Retinal pigment epithelial cell (primary cell): ENCODE data around the gene HOXA5.

Source experiments
- DNase-seq: peaks from one replicate; pipeline ENCODE4 v3.0.0-alpha.2; 2010; ENCODE audit warnings: low read depth
- H3K4me3 ChIP-seq: 2 replicates; pipeline ENCODE4 v1.5.1; 2011; ENCODE audit warnings: mild to moderate bottlenecking, low read length, control low read depth, moderate library complexity
- CTCF ChIP-seq: conservative IDR thresholded peaks from 2 replicates; pipeline ENCODE4 v1.5.1; 2011; ENCODE audit warnings: low read depth, low read length, control low read depth, inconsistent platforms

The HOXA5 gene

GRCh38 chr7:27119412-27119911 is 24.0 kb downstream of the HOXA5 start:
- no peak overlapping the region for H3K4me3 ChIP-seq
- DNase-seq = no peak
- no peak for TF ChIP-seq CTCF

- no peak for DNase-seq
- no peak overlapping the region for H3K4me3 ChIP-seq
- no peak for TF ChIP-seq CTCF
Measured at GRCh38 chr7:27118580-27118979, 24.9 kb downstream of the HOXA5 start.

DNA sequence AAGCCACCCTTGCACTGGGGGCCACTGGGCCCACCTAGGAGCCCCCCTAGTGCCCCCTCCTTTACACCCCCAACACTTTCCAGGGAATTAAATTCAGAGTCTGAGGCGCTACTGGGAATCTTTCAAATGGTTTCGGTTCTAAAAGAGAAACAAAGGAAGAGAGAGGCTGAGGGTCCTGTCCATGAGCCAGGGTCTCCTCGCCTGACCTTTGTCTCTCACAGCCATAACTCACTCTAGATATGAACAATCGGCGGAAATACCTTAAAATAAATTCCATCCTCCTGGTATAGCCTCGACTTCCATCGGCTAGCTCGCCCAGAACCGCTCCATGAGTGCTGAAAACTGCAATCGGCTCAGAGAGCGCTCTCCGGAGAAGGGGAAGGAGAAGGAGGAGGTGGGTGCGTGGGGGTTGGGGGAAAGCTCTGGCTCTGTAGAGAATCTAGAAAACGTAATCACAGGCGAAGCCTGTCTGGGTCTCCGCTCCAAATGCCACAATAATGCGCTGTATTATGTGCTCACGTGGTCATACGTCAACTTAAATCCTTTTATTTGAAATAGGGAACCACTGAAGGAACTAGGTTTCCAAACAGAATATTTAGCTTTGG is 25.5 kb downstream of the HOXA5 start:
- no peak for TF ChIP-seq CTCF
- H3K4me3 ChIP-seq = no peak overlapping the region
- no peak for DNase-seq

- no peak overlapping the region for H3K4me3 ChIP-seq
Measured at GRCh38 chr7:27116962-27117886, 26.3 kb downstream of the HOXA5 start.

GRCh38 chr7:27116031-27116961 is 27.2 kb downstream of the HOXA5 start:
- TF ChIP-seq CTCF = no peak
- no peak overlapping the region for H3K4me3 ChIP-seq
- no peak for DNase-seq

More at GRCh38 chr7:27116962-27117886, 26.3 kb downstream of the HOXA5 start:
- no peak for DNase-seq
- TF ChIP-seq CTCF = no peak

- DNase-seq = no peak
- H3K4me3 ChIP-seq = no peak overlapping the region
- no peak for TF ChIP-seq CTCF
Measured at GRCh38 chr7:27115221-27116026, 28.1 kb downstream of the HOXA5 start.
